Astrocyte (in vitro differentiated cells and primary cell): ENCODE results near the gene ZNF594.
"Not testable (repeated sequence)": the region's sequence is repeated elsewhere in the genome, so short reads cannot be mapped to it uniquely, and the experiment has no call there.

Experiments
- EZH2 ChIP-seq: IDR thresholded peaks from 2 replicates; pipeline ENCODE4 v1.6.1; 2012; ENCODE audit warnings: mild to moderate bottlenecking, low read length, inconsistent platforms; ENCODE audit not compliant: insufficient read depth
- TF ChIP-seq, protein P1 (sequence below): IDR thresholded peaks from 2 replicates; pipeline ENCODE4 v1.5.1; 2011; ENCODE audit warnings: low read depth, mild to moderate bottlenecking, inconsistent platforms, low read length, moderate library complexity; ENCODE audit not compliant: insufficient read depth

DNA sequence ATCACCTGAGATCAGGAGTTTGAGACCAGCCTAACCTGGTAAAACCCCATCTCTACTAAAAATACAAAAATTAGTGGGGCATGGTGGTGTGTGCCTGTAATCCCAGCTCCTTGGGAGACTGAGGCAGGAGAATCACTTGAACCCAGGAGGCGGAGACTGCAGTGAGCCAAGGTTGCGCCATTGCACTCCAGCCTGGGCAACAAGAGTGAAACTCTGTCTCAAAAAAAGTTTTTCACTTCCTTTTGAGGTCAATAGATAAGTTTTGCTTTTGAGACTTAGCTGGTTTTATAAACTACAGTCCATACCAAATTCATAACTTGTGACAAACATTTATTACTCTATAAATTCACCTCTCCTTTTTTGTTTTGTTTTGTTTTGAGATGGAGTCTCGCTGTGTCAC, 29.9 kb downstream of the ZNF594 start:
- TF ChIP-seq, protein P1, sequence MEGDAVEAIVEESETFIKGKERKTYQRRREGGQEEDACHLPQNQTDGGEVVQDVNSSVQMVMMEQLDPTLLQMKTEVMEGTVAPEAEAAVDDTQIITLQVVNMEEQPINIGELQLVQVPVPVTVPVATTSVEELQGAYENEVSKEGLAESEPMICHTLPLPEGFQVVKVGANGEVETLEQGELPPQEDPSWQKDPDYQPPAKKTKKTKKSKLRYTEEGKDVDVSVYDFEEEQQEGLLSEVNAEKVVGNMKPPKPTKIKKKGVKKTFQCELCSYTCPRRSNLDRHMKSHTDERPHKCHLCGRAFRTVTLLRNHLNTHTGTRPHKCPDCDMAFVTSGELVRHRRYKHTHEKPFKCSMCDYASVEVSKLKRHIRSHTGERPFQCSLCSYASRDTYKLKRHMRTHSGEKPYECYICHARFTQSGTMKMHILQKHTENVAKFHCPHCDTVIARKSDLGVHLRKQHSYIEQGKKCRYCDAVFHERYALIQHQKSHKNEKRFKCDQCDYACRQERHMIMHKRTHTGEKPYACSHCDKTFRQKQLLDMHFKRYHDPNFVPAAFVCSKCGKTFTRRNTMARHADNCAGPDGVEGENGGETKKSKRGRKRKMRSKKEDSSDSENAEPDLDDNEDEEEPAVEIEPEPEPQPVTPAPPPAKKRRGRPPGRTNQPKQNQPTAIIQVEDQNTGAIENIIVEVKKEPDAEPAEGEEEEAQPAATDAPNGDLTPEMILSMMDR: not testable (repeated sequence)
- not testable (repeated sequence) for TF ChIP-seq EZH2
